Suprapubic skin (tissue), 4 donors: ENCODE measurements around the gene STAG1. TPM values are rescaled to one million over a fixed set of nuclear protein-coding genes. Genes with fewer than 3 reads are reported as not detected.

Source experiments
- DNase-seq, 2 donors: peaks; one replicate each; pipeline ENCODE4 v3.0.0-alpha.2; 2019; ENCODE audit warnings: low spot score in 2 of 2
- H3K27ac ChIP-seq: fragments of 200-600 bp; sonication (generic); one replicate; pipeline ENCODE4 v1.5.1; 2019
- H3K27me3 ChIP-seq: fragments of 200-600 bp; sonication (generic); one replicate; pipeline ENCODE4 v1.5.1; 2019
- H3K36me3 ChIP-seq: fragments of 200-600 bp; sonication (generic); one replicate; pipeline ENCODE4 v1.5.1; 2019
- H3K4me1 ChIP-seq: fragments of 200-600 bp; sonication (generic); one replicate; pipeline ENCODE4 v1.5.1; 2019
- H3K4me3 ChIP-seq: fragments of 200-600 bp; sonication (generic); one replicate; pipeline ENCODE4 v1.5.1; 2019; ENCODE audit warnings: mild to moderate bottlenecking
- H3K9me3 ChIP-seq: fragments of 200-600 bp; sonication (generic); one replicate; pipeline ENCODE4 v1.5.1; 2019
- EP300 ChIP-seq: sonication (generic); formaldehyde crosslinking; IDR thresholded peaks from one replicate; pipeline ENCODE4 v1.6.1; 2017; ENCODE audit warnings: antibody characterized with exemption
- POLR2A ChIP-seq, 2 donors: fragments of 450-650 bp; IDR thresholded peaks; one replicate each; pipeline ENCODE4 v1.6.1; 2017; ENCODE audit warnings: antibody characterized with exemption in 2 of 2, mild to moderate bottlenecking in 2 of 2, moderate library complexity in 2 of 2
- POLR2AphosphoS5 ChIP-seq, 3 donors: sonication (generic); formaldehyde crosslinking; IDR thresholded peaks; one replicate each; pipeline ENCODE4 v1.6.1; 2017; ENCODE audit warnings: antibody characterized with exemption in 3 of 3
- WGBS: methylation state at CpG from one replicate; pipeline ENCODE4 v1.1.5; 2018; 5-methylcytosine and 5-hydroxymethylcytosine counted together
- total RNA-seq, 4 donors: library from RNA; depleted of rRNA; stranded (reverse); fragments of >200 nt; gene quantifications; one replicate each; pipeline ENCODE4 v1.1.0, GENCODE V29; 2016
- TF ChIP-seq, protein P1 (sequence below), 2 donors: fragments of 200-600 bp in 1 of 2; fragments of 450-650 bp in 1 of 2; sonication (generic) in 1 of 2; IDR thresholded peaks; one replicate each; pipeline ENCODE4 v1.5.1; 2016 to 2019; ENCODE audit warnings: antibody characterized with exemption in 2 of 2, mild to moderate bottlenecking in 1 of 2, moderate library complexity in 1 of 2

Gene STAG1
- total RNA-seq, 4 donors from 2014 or later, result 33.8 to 76.4 (median 38.0) TPM

- Histone ChIP-seq H3K36me3 (peaks cover 61% of the 10 kb centered on the region), H3K9me3 (peaks cover 17% of the 10 kb centered on the region), H3K4me3 (no peak overlapping the region), H3K27me3 (no peaks in the 10 kb centered on the region), H3K4me1 (no peaks in the 10 kb centered on the region), H3K27ac (no peak overlapping the region)
- TF ChIP-seq POLR2AphosphoS5 (IDR thresholded peaks at IDR 0.05), result no peak
- TF ChIP-seq EP300, result no peak
- no peak for DNase-seq
- WGBS, result 94% methylated on average over 2 of the region's 2 CpGs
Measured at GRCh38 chr3:136456196-136456595, 296.0 kb downstream of the STAG1 start.

GRCh38 chr3:136444581-136444980 lies 307.6 kb downstream of the STAG1 start:
- no peaks in the 10 kb centered on the region for H3K27me3 ChIP-seq
- H3K36me3 ChIP-seq, result peaks cover 42% of the 10 kb centered on the region
- TF ChIP-seq POLR2A (IDR thresholded peaks at IDR 0.05) (no peak), POLR2AphosphoS5 (IDR thresholded peaks at IDR 0.05) (no peak), EP300 (no peak)
- TF ChIP-seq, protein P1, sequence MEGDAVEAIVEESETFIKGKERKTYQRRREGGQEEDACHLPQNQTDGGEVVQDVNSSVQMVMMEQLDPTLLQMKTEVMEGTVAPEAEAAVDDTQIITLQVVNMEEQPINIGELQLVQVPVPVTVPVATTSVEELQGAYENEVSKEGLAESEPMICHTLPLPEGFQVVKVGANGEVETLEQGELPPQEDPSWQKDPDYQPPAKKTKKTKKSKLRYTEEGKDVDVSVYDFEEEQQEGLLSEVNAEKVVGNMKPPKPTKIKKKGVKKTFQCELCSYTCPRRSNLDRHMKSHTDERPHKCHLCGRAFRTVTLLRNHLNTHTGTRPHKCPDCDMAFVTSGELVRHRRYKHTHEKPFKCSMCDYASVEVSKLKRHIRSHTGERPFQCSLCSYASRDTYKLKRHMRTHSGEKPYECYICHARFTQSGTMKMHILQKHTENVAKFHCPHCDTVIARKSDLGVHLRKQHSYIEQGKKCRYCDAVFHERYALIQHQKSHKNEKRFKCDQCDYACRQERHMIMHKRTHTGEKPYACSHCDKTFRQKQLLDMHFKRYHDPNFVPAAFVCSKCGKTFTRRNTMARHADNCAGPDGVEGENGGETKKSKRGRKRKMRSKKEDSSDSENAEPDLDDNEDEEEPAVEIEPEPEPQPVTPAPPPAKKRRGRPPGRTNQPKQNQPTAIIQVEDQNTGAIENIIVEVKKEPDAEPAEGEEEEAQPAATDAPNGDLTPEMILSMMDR (IDR thresholded peaks at IDR 0.05), result no peak
- H3K27ac ChIP-seq, result no peak overlapping the region
- H3K9me3 ChIP-seq, result no peaks in the 10 kb centered on the region
- no peaks in the 10 kb centered on the region for H3K4me1 ChIP-seq
- DNase-seq, result no peak
- no peak overlapping the region for H3K4me3 ChIP-seq
- 100% methylated on average over 3 of the region's 3 CpGs for WGBS

DNA sequence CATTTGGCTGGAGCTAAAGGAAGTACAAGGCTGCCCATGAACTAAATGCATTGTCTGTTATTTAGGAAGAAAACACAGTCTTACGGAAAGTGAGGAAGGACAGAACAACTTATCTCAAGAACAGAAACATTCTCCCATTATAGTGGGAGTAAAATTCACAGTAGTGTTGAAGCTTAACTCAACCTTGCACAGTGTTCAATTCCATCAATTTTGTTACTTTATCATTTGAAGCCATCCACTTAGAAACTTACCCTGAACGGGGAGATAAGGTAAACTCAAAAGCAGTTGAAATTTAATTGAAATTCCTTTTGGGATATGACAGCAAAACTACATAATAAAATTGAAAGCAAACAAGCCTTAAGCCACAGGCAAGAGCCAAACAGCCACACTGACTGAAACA lies 315.1 kb downstream of the STAG1 start:
- H3K36me3 ChIP-seq, result peaks cover 27% of the 10 kb centered on the region
- no peak overlapping the region for H3K4me3 ChIP-seq
- no peaks in the 10 kb centered on the region for H3K9me3 ChIP-seq
- H3K27me3 ChIP-seq, result no peaks in the 10 kb centered on the region
- no peak overlapping the region for H3K27ac ChIP-seq
- H3K4me1 ChIP-seq, result no peaks in the 10 kb centered on the region
- no peak for DNase-seq
- TF ChIP-seq EP300 (no peak), POLR2AphosphoS5 (IDR thresholded peaks at IDR 0.05) (no peak), POLR2A (IDR thresholded peaks at IDR 0.05) (no peak)
- TF ChIP-seq, protein P1 (IDR thresholded peaks at IDR 0.05), result no peak
- WGBS, result 89% methylated on average over 2 of the region's 2 CpGs

- WGBS, result 59% methylated on average over 2 of the region's 2 CpGs
- Histone ChIP-seq H3K4me3 (no peak overlapping the region), H3K4me1 (no peaks in the 10 kb centered on the region), H3K27me3 (no peaks in the 10 kb centered on the region), H3K27ac (no peak overlapping the region), H3K36me3 (peaks cover 17% of the 10 kb centered on the region), H3K9me3 (no peaks in the 10 kb centered on the region)
- no peak for DNase-seq
- TF ChIP-seq, protein P1 (IDR thresholded peaks at IDR 0.05), result no peak
- TF ChIP-seq POLR2AphosphoS5 (IDR thresholded peaks at IDR 0.05) (no peak), POLR2A (IDR thresholded peaks at IDR 0.05) (no peak), EP300 (no peak)
Measured at GRCh38 chr3:136434429-136434828, 317.7 kb downstream of the STAG1 start.

DNA sequence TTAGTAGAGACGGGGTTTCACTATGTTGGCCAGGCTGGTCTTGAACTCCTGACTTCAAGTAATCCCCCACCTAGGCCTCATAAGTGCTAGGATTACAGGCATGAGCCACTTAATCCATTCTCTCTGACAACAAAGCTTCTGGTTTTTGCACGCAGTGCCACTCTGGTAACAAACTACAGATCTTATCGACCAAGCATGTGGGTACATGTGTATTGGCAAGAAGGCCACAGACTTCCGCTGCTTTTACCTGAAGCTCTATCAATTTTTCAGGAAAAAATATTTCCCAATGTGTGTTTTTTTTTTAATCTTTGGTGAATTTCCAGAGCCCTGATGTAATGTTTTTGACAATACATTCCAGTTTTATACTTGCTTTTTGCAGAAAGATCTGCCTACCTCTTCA lies 319.5 kb downstream of the STAG1 start:
- TF ChIP-seq POLR2A (IDR thresholded peaks at IDR 0.05), result no peak

DNA sequence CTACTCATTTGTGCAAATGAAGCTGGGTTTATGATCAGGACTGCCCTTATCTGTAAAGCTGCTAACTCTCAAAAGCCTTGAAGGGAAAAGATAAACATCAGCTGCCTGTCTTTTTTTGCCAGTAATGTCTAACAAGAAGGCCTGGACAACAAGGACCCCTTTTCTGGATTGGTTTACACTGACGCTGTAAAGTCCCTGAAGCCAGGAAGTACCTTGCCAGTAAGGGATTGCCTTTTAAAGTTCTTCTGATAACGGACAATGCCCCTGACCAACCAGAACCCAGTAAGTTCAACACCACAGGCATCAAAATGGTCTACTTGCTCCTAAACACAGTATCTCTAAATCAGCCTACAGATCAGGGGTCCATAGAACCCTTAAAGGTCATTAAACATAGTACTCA lies 324.0 kb downstream of the STAG1 start:
- TF ChIP-seq, protein P1 (IDR thresholded peaks at IDR 0.05), result no peak
- no peak for TF ChIP-seq POLR2AphosphoS5 (IDR thresholded peaks at IDR 0.05)
- no peak for TF ChIP-seq EP300
- TF ChIP-seq POLR2A (IDR thresholded peaks at IDR 0.05), result no peak
- Histone ChIP-seq H3K27ac (no peak overlapping the region), H3K27me3 (no peaks in the 10 kb centered on the region), H3K9me3 (no peaks in the 10 kb centered on the region), H3K4me3 (no peak overlapping the region), H3K36me3 (peaks cover 31% of the 10 kb centered on the region), H3K4me1 (no peaks in the 10 kb centered on the region)
- WGBS, result 86% methylated on average over 2 of the region's 2 CpGs
- no peak for DNase-seq

More for the DNA sequence above, 319.5 kb downstream of the STAG1 start:
- no peaks in the 10 kb centered on the region for H3K4me1 ChIP-seq
- no peak overlapping the region for H3K4me3 ChIP-seq
- peaks cover 21% of the 10 kb centered on the region for H3K36me3 ChIP-seq
- WGBS, result 74% methylated on average over 4 of the region's 4 CpGs
- no peak for DNase-seq
- H3K27ac ChIP-seq, result no peak overlapping the region
- H3K27me3 ChIP-seq, result no peaks in the 10 kb centered on the region
- H3K9me3 ChIP-seq, result no peaks in the 10 kb centered on the region
